ENCODE measurements around the gene PTPRD. TPM values are rescaled to one million over a fixed set of nuclear protein-coding genes. Genes with fewer than 3 reads are reported as not detected.

PTPRD gene
- total RNA-seq, 1 donor from 2014 or later: 30.8 TPM

- H3K36me3 ChIP-seq: no peaks in the 10 kb centered on the region
- no peak overlapping the region for H3K27ac ChIP-seq
- H3K4me3 ChIP-seq: no peak overlapping the region
- no peak for ATAC-seq
- no peaks in the 10 kb centered on the region for H3K27me3 ChIP-seq
- H3K9me3 ChIP-seq: no peaks in the 10 kb centered on the region
- no peak for DNase-seq
- H3K4me1 ChIP-seq: no peaks in the 10 kb centered on the region
- TF ChIP-seq CTCF (IDR thresholded peaks at IDR 0.05): no peak
- intact Hi-C loops (cut with DNase I): no loop called here
Observed at GRCh38 chr9:9749591-9749990, 863.2 kb downstream of the PTPRD start.

- H3K9me3 ChIP-seq: no peaks in the 10 kb centered on the region
- intact Hi-C loops (cut with DNase I): no loop called here
- DNase-seq (no peak), ATAC-seq (no peak)
- H3K4me1 ChIP-seq: no peaks in the 10 kb centered on the region
- H3K36me3 ChIP-seq: no peaks in the 10 kb centered on the region
- no peak for TF ChIP-seq CTCF (IDR thresholded peaks at IDR 0.05)
- H3K27ac ChIP-seq: no peak overlapping the region
- no peaks in the 10 kb centered on the region for H3K27me3 ChIP-seq
- H3K4me3 ChIP-seq: no peak overlapping the region
Observed at GRCh38 chr9:9747787-9748186, 865.0 kb downstream of the PTPRD start.

DNA sequence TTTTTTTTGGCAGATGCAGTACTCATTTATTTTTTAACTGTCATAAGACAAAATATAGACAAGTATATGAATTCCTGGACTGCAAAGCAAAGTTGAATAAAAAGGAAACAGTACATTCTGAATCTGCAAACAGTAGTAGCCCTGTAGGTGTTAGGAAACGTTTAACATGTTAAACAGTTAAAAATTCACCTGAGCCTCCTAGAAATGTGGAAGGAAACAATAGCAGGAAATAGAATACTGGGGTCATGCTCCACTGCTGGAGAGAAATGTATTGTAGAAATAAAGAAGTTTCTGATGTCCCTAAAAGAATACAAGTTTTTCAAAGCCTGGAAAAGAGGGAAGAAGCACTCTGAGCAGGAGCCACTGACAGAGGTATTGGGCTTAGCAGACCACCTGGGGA is 866.0 kb downstream of the PTPRD start:
- no peak for TF ChIP-seq CTCF (IDR thresholded peaks at IDR 0.05)

GRCh38 chr9:9743822-9744221 is 869.0 kb downstream of the PTPRD start:
- Histone ChIP-seq H3K27me3 (no peaks in the 10 kb centered on the region), H3K4me1 (no peaks in the 10 kb centered on the region), H3K36me3 (no peaks in the 10 kb centered on the region), H3K4me3 (no peak overlapping the region), H3K9me3 (no peaks in the 10 kb centered on the region), H3K27ac (no peak overlapping the region)
- no peak for TF ChIP-seq CTCF (IDR thresholded peaks at IDR 0.05)
- DNase-seq (no peak), ATAC-seq (no peak)
- intact Hi-C loops (cut with DNase I): no loop called here

More for the DNA sequence above, 866.0 kb downstream of the PTPRD start:
- intact Hi-C loops (cut with DNase I): no loop called here
- Histone ChIP-seq H3K27me3 (no peaks in the 10 kb centered on the region), H3K9me3 (no peaks in the 10 kb centered on the region), H3K27ac (no peak overlapping the region), H3K4me1 (no peaks in the 10 kb centered on the region), H3K36me3 (no peaks in the 10 kb centered on the region), H3K4me3 (no peak overlapping the region)
- ATAC-seq (no peak), DNase-seq (no peak)

DNA sequence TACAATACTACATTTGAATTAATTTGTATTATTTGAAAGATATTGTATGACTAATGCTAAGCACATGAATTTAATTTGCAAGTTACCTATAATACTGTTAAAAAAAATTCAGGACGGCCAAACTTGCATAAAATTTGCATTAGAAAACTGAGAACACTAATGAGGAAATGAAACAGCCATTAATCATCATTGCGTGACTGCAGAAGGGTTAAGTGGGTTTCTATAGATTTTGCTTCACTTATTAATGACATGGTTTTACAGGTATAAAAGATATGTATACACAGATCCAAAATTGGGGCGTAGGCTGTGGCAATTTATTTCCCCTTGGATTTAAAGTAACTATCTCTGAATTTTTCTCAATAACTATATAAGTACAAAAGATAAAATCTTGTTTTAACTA is 882.6 kb downstream of the PTPRD start:
- ATAC-seq: no peak
- intact Hi-C loops (cut with DNase I): no loop called here
- no peak for TF ChIP-seq CTCF (IDR thresholded peaks at IDR 0.05)
- no peaks in the 10 kb centered on the region for H3K4me1 ChIP-seq
- H3K36me3 ChIP-seq: no peaks in the 10 kb centered on the region
- no peak for DNase-seq
- no peak overlapping the region for H3K4me3 ChIP-seq
- H3K27me3 ChIP-seq: no peaks in the 10 kb centered on the region
- H3K27ac ChIP-seq: no peak overlapping the region
- H3K9me3 ChIP-seq: no peaks in the 10 kb centered on the region

- TF ChIP-seq CTCF (IDR thresholded peaks at IDR 0.05): no peak
Observed at GRCh38 chr9:9729082-9729481, 883.7 kb downstream of the PTPRD start.

More at GRCh38 chr9:9729082-9729481, 883.7 kb downstream of the PTPRD start:
- Histone ChIP-seq H3K4me1 (no peaks in the 10 kb centered on the region), H3K36me3 (no peaks in the 10 kb centered on the region), H3K27me3 (no peaks in the 10 kb centered on the region), H3K4me3 (no peak overlapping the region), H3K9me3 (no peaks in the 10 kb centered on the region), H3K27ac (no peak overlapping the region)
- intact Hi-C loops (cut with DNase I): no loop called here
- ATAC-seq (no peak), DNase-seq (no peak)
